Measurements from ENCODE around the gene DRC3.

- TF ChIP-seq CTCF (IDR thresholded peaks at IDR 0.05; ENCODE audit: low read depth, low read length, missing input control) (no peak), NR2F2 (IDR thresholded peaks at IDR 0.05) (no peak), YY1 (IDR thresholded peaks at IDR 0.05) (no peak), SP1 (IDR thresholded peaks at IDR 0.05) (peak; percentile 10), GABPA (IDR thresholded peaks at IDR 0.05 in 1 of 2, conservative IDR thresholded peaks at IDR 0.05 in 1 of 2) (no peak), EGR1 (IDR thresholded peaks at IDR 0.05; ENCODE audit: low read depth in 2 of 2) (no peak), REST (IDR thresholded peaks at IDR 0.05) (no peak), RAD21 (IDR thresholded peaks at IDR 0.05) (no peak), ATF3 (IDR thresholded peaks at IDR 0.05) (peak; percentile 86), JUND (IDR thresholded peaks at IDR 0.05) (no peak)
Measured at GRCh38 chr17:18027280-18027679, 54.6 kb downstream of the DRC3 start.
